ENCODE data around the gene CFAP100. TPM values are rescaled to one million over a fixed set of nuclear protein-coding genes. Genes with fewer than 3 reads are reported as not detected.

Gene CFAP100
- total RNA-seq, 1 donor = not detected

DNA sequence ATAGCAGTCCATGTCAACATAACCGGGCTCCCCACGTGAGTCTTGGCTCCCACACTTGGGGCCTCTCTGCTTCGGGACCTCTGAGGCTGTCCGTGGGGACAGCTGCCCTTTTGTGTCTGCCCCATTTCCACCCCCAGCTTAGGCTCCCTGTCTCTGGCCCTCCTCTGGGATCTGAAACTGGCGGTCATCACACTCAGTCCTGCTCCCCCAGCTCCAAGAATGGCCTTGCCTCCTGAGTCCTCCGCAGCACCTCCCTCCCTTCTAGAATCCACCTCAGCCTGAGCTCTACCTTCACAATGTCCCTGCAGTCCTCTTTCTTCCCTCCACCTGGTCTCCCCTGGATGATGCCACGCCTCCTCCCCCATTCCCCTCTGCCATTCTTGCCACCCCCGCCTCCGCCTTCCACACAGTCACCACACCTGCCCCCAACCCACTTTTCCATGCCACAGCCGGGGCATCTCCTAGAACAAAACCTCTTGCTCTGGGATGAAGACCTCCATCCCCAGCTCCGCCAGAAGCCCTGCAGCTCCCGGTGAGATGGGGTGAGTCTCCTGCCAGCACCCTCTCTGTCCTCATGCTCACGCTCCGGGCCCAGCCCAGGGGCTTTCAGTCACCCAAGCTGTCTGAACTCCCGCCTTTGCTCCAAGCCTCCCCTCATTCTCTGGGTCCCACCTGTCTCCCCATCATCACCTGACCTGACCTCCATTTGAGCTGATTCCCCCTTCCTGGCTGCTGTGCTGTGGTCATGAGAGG lies 88.0 kb downstream of the CFAP100 start:
- no peak overlapping the region for H3K4me3 ChIP-seq (ENCODE audit: low read depth, low read length)
- no peak for DNase-seq (ENCODE audit: low read depth)
- TF ChIP-seq, protein P1, sequence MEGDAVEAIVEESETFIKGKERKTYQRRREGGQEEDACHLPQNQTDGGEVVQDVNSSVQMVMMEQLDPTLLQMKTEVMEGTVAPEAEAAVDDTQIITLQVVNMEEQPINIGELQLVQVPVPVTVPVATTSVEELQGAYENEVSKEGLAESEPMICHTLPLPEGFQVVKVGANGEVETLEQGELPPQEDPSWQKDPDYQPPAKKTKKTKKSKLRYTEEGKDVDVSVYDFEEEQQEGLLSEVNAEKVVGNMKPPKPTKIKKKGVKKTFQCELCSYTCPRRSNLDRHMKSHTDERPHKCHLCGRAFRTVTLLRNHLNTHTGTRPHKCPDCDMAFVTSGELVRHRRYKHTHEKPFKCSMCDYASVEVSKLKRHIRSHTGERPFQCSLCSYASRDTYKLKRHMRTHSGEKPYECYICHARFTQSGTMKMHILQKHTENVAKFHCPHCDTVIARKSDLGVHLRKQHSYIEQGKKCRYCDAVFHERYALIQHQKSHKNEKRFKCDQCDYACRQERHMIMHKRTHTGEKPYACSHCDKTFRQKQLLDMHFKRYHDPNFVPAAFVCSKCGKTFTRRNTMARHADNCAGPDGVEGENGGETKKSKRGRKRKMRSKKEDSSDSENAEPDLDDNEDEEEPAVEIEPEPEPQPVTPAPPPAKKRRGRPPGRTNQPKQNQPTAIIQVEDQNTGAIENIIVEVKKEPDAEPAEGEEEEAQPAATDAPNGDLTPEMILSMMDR (IDR thresholded peaks at IDR 0.05; ENCODE audit: insufficient read depth, low read length) = no peak

- DNase-seq (ENCODE audit: low read depth) = no peak
- TF ChIP-seq, protein P1 (IDR thresholded peaks at IDR 0.05; ENCODE audit: insufficient read depth, low read length) = no peak
- no peak overlapping the region for H3K4me3 ChIP-seq (ENCODE audit: low read depth, low read length)
Observed at GRCh38 chr3:126483321-126483761, 88.6 kb downstream of the CFAP100 start.

DNA sequence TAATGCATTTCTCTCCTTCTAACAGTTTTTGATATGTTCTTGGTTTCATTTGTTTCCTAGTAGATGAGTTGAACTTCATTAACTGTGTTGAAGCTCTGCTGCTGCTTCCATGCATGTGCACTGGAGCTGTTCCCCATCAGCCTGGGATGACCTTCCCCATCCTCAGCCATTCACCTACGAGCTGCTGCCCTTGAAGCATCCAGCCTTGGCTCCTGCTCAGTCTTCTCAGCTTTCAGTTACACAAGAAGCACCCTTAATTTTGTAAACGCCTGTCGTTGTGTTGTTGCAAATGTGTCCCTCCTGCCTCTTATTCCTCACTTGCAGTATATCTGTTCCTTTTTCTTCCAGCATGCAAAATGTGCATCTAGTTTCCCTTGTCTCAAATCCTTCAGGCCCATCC lies 89.4 kb downstream of the CFAP100 start:
- TF ChIP-seq, protein P1 (IDR thresholded peaks at IDR 0.05; ENCODE audit: insufficient read depth, low read length) = no peak
- H3K4me3 ChIP-seq (ENCODE audit: low read depth, low read length) = no peak overlapping the region
- no peak for DNase-seq (ENCODE audit: low read depth)

DNA sequence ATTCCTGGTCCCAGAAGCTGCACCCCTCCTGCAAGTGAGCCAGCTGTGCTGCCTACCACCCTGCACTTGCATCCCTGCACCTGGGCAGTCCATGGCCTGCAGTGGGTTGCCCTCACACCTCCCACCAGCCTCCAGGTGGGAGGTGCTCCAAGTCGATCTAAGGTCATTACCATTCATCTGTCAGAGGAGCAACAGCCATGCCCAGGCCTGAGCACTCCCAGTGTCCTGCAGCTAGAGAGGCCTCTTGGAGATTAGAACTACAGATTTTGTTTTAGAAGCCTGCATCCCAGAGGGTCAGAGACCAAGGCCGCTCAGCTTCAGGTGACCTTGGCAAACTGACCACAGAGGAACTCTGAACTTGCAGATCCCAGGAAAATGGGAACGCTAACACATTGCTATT lies 90.0 kb downstream of the CFAP100 start:
- H3K4me3 ChIP-seq (ENCODE audit: low read depth, low read length) = no peak overlapping the region
- DNase-seq (ENCODE audit: low read depth) = no peak
- TF ChIP-seq, protein P1 (IDR thresholded peaks at IDR 0.05; ENCODE audit: insufficient read depth, low read length) = no peak

GRCh38 chr3:126485176-126485897 lies 90.6 kb downstream of the CFAP100 start:
- TF ChIP-seq, protein P1 (IDR thresholded peaks at IDR 0.05; ENCODE audit: insufficient read depth, low read length) = no peak
- H3K4me3 ChIP-seq (ENCODE audit: low read depth, low read length) = no peak overlapping the region
- DNase-seq (ENCODE audit: low read depth) = no peak

DNA sequence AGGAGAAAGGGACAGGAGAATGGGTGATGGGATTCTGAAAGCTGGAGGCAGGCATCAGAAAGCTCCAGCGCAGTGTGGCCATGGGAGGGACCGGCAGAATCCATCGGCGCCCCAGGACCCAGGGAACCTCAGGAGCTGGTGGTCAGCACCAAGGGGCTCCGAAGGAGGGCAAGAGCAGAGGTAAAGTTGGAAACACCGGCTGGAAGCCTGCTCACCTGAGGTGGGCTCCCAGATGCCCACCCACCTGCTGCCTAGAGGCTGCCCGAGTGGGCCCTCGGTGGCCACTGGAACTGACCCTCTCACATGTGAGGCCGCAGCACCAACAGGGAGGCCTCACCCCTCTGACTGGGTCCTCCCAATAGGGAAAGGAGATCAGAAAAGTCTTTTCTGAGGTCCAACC lies 91.2 kb downstream of the CFAP100 start:
- DNase-seq (ENCODE audit: low read depth) = no peak
- H3K4me3 ChIP-seq (ENCODE audit: low read depth, low read length) = no peak overlapping the region

More for the DNA sequence above, 91.2 kb downstream of the CFAP100 start:
- TF ChIP-seq, protein P1 (IDR thresholded peaks at IDR 0.05; ENCODE audit: insufficient read depth, low read length) = no peak

Other genes with a start within 250 kb of the CFAP100 start
- 0.18 and 0.25 TPM in 2 replicates for gene ALDH1L1, start 214.3 kb upstream of the CFAP100 start, total RNA-seq (ENCODE audit: low replicate concordance)
- 1.5 and 3.2 TPM in 2 replicates for gene KLF15, start 37.5 kb upstream of the CFAP100 start, total RNA-seq (ENCODE audit: low replicate concordance)
- gene ZXDC, start 81.0 kb downstream of the CFAP100 start, total RNA-seq (ENCODE audit: low replicate concordance) = 9.2 and 26.7 TPM in 2 replicates
- gene UROC1, start 122.9 kb downstream of the CFAP100 start, total RNA-seq (ENCODE audit: low replicate concordance) = not detected in 2 replicates
- gene CHST13, start 129.2 kb downstream of the CFAP100 start, total RNA-seq (ENCODE audit: low replicate concordance) = 0.09 TPM in 1 of 2 replicates, not detected in the other
- not detected in 2 replicates for gene C3orf22, start 164.0 kb downstream of the CFAP100 start, total RNA-seq (ENCODE audit: low replicate concordance)

All from fibroblast of the aortic adventitia (primary cell).